CD4-positive, alpha-beta T cell treated with Interleukin-6 for 4 hours (primary cell): Measurements from ENCODE around the gene HNRNPA0.
"Not testable (repeated sequence)": the region's sequence is repeated elsewhere in the genome, so short reads cannot be mapped to it uniquely, and the experiment has no call there.

ENCODE experiments used
- DNase-seq: peaks from one replicate; pipeline ENCODE4 v3.0.0-alpha.2; 2020; ENCODE audit warnings: mixed read lengths

Gene HNRNPA0

DNA sequence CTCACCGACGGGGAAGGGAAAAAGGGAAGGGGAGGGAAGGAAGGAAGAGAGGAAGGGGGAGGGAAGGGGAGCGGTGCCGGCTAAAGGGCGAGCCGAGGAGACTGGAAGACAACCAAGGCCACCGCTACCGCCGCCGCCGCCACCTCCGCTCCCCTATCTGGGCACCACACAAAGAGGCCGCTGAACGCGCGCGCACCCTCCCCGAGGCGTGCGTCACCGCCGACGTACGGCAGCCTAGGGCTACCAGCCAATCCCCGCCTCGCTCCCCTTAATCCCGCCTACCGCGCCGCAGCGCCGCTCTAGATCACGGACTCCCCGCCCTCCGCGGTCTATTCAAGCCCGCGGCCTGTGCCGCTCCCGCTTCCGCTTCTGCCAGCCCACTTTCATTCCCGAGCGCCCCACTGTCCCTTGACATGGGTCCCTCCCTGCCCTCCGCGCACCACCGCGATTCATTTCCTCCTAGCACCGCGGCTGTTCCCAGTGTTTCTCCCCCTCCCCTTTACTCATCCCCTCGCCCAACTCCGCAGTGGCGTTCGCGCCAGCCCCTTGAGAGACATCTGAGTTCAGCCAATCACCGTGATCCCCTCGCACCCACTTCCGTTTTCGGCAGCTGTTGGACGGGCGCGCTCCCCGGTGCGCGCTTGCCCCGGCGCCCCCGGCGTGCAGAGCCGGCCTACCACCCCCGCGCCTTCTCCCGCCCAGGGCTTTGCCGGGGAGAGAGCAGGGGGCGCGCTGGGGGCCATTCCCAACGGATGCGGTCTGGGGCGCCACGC is at the start of gene HNRNPA0:
Gene HNRNPA0, minus strand, starts transcription at position 176 of the 773 bp plus-strand sequence. CDS start 297 bp downstream, outside the sequence.
- DNase-seq: peak; percentile 97

- DNase-seq: no peak
Observed at GRCh38 chr5:137802282-137803210, 48.4 kb upstream of the HNRNPA0 start.

DNA sequence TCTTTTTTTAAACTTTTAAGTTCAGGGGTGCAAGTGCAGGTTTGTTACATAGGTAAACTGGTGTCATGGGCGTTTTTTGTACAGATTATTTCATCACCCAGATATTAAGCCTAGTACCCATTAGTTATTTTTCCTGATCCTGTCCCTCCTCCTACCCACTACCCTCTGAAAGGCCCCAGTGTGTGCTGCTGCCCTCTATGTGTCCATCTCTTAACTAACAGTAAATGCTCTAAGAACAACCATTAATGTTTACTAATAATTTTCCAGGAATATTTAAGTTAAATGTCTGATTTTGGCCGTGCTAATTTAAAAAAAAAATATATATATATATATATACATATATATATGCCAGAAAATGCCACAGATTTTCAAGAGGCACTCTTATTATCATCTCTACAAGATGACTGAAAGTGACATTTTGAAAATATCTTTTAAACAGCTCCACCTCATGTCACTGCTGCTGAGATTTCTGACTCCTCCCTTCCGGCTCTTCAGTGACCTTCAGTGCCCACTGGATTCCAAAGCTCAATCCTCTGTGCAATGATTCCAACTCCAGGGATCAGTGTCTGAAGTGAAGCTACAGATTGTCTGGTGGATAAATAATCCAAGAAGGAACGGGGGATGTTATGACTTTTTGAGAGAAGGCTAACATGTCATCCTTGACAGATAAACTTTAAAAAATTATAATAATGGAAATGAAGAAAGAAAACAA is 46.7 kb upstream of the HNRNPA0 start:
- no peak for DNase-seq

- DNase-seq: no peak
Observed at GRCh38 chr5:137796279-137796678, 42.1 kb upstream of the HNRNPA0 start.

DNA sequence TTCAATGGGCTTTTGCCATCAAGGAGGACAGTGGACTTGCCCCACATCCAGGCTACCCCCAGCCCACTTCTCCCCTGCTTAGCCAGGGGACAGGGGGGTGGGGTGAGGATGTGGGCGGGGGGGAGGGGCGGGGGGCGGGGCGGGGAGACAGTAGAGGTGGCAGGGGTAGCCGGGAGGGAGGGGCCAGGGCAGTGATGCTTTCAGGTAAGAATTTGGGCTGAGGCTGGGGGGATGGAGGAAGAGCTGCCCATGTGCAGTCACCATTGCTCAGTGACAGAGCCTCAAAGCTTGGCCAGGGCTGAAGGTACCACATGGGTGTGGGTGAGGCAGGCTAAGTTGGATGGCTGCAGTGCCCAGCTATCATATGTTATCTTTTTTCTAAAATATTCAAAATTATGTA is 40.7 kb upstream of the HNRNPA0 start:
- DNase-seq: no peak

- DNase-seq: no peak
Observed at GRCh38 chr5:137792303-137792702, 38.1 kb upstream of the HNRNPA0 start.

DNA sequence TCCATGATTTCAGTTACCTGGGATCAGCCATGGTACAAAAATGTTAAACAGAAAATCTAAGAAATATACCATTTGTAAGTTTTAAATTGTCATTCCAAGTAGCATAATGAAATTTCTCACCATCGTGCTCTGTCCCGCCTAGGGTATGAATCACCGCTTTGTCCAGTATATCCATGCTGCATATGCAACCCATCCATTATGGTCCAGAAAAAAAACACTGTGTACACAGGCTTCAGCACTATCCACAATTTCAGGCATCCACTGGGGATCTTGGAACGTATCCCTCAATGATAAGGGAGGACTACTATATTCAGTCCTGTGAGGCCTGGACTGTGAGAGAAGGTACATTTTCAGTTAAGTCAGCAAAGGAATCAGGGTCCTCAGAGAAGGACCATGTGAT is 37.6 kb upstream of the HNRNPA0 start:
- DNase-seq: no peak

GRCh38 chr5:137791387-137791786 is 37.2 kb upstream of the HNRNPA0 start:
- DNase-seq: no peak

DNA sequence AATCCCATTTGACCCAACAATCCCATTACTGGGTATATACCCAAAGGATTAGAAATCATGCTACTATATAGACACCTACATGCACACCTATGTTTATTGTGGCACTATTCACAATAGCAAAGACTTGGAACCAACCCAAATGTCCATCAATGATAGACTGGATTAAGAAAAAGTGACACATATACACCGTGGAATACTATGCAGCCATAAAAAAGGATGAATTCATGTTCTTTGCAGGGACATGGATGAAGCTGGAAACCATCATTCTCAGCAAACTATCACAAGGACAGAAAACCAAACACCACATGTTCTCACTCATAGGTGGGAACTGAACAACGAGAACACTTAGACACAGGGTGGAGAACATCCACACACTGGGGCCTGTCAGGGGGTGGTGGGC is 34.4 kb upstream of the HNRNPA0 start:
- DNase-seq: not testable (repeated sequence)

- no peak for DNase-seq
Observed at GRCh38 chr5:137782984-137783536, 28.9 kb upstream of the HNRNPA0 start.

- no peak for DNase-seq
Observed at GRCh38 chr5:137782055-137782454, 27.9 kb upstream of the HNRNPA0 start.

DNA sequence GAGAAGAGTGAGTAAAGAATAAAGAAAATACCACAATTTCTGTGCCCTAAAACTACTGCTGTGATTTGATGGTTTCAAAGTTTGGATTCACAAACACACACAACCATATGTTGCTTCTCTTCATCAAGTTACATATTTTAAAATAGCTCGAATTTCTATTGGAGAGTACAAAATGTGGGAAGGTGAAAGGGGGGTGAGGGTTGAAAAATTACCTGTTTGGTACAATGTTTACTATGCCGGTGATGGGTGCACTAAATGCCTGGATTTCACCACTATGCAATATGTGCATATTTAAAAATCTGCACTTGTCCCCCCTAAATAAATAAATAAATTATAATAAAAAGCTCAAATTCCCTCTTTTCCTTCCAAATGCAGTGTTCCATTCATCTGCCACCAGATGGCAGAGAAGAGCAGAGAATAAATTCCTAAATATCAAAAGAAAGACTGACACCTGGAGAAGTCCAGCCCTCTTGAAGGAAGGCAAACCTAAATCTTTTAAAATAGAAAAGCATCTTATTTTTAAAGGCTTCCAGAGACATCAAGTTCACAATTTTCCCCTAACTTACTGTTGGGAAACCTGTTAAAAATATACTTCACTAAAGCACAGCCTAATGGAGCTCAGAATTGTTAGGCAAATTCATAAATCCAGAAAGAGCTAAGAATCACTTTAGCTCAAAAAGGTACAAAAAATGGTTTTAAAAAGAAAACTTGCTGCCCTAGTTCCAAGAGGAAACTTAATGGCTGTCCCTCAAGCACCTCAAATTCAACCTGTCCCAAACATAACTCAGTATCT is 24.8 kb upstream of the HNRNPA0 start:
- no peak for DNase-seq

DNA sequence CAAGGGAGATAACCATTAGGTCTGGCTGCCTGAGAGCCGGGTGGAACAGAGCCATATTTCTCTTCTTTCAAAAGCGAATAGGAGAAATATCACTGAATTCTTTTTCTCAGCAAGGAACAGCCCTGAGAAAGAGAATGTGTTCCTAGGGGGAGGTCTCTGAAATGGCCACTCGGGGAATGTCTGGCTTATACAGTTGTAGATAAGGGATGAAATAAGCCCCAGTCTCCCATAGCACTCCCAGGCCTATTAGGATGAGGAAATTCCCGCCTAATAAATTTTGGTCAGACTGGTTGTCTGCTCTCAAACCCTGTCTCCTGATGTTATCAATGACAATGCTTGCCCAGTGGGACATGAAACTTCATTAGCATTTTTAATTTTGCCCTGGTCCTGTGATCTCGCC is 13.8 kb upstream of the HNRNPA0 start:
- not testable (repeated sequence) for DNase-seq

DNA sequence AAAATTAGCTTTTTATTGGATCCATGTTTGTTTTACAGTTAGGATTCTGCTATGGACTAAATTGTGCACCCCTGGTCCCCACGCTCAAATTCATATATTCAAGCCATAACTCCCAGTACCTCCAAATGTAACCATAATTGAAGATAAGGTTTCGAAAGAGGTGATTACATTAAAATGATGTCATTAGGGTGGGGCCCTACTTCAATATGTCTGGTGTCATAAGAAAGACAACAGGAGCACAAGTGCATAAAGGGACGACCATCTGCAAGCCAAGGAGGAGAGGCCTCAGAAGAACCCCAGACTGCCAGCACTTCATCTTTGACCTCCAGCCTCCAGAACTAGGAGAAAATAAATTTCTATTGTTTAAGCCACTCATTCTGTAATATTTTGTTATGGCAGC is 7.4 kb upstream of the HNRNPA0 start:
- DNase-seq: no peak

- DNase-seq: no peak
Observed at GRCh38 chr5:137760719-137761516, 6.8 kb upstream of the HNRNPA0 start.

DNA sequence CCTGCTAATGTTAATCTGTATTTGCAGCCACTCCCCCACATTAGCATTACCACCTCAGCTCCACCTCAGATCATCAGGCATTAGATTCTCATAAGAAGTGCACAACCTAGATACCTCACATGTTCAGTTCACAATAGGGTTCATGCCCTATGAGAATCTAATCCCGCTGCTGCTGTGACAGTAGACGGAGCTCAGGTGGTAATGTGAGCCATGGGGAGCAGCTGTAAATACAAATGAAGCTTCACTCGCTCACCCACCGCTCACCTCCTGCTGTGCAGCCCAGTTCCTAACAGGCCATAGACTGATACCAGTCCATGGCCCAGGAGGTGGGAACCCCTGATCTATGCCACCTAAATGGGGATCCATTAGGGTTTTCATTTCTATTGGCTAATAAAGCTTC is 6.1 kb upstream of the HNRNPA0 start:
- DNase-seq: no peak

- DNase-seq: no peak
Observed at GRCh38 chr5:137758715-137759306, 4.6 kb upstream of the HNRNPA0 start.

- DNase-seq: no peak
Observed at GRCh38 chr5:137758121-137758520, 4.0 kb upstream of the HNRNPA0 start.

- DNase-seq: no peak
Observed at GRCh38 chr5:137757634-137758033, 3.5 kb upstream of the HNRNPA0 start.

DNA sequence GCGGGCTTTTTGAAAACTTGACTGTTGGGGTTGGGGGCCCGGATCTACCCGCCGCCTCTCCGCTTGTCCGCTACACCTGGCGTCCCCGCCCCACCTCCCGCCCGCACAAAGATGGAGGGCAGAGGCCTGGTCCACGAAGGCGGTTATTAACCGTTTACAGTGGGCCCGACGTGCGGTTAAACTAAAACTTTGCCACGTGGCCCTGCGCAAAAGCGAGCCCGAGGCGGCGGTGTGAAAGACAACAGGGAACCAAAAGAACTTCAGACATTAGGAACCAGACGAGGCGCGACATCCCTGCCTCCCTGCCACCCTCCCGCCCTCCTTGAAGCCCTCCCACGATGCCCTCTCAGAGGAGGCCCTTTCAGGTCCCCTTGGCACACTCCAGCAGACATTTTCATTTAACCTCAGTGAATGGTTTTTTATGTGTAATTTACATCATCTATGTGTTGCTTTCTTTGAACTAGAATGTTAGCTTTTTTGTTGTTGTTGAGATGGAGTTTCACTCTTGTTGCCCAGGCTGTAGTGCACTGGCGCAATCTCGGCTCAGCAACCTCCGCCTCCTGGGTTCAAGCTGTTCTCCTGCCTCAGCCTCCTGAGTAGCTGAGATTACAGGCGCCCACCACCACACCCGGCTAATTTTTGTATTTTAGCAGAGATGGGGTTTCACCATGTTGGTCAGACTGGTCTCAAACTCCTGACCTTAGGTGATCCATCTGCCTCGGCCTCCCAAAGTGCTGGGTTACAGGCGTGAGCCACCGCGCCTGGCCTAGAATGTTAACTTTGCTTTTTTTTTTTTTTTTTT is 999 bp upstream of the HNRNPA0 start:
- no peak for DNase-seq
